HG03045 (cell line): ENCODE data around the gene MPG.

ENCODE experiments used
- ATAC-seq: cut with Tn5 transposase; IDR thresholded peaks from one replicate; pipeline ENCODE4 v1.9.1; 2021; ENCODE audit warnings: mild to moderate bottlenecking, moderate library complexity; ENCODE audit not compliant: unreplicated experiment

Gene MPG

DNA sequence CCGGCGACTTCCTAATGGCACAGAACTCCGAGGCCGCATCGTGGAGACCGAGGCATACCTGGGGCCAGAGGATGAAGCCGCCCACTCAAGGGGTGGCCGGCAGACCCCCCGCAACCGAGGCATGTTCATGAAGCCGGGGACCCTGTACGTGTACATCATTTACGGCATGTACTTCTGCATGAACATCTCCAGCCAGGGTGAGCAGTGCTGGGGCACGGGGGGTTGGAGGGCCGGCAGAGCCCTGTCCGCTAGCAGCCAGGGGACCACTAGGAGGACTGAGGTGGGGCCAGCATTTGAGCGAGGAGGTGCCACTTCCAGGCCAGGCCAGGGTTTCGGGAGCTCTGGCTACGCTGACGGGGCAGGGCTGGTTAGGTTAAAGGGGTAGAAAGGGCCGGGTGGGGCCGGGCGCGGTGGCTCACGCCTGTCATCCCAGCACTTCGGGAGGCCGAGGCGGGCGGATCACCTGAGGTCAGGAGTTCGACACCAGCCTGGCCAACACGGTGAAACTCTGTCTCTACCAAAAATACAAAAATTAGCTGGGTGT lies 5.1 kb downstream of the MPG start:
- no peak for ATAC-seq

DNA sequence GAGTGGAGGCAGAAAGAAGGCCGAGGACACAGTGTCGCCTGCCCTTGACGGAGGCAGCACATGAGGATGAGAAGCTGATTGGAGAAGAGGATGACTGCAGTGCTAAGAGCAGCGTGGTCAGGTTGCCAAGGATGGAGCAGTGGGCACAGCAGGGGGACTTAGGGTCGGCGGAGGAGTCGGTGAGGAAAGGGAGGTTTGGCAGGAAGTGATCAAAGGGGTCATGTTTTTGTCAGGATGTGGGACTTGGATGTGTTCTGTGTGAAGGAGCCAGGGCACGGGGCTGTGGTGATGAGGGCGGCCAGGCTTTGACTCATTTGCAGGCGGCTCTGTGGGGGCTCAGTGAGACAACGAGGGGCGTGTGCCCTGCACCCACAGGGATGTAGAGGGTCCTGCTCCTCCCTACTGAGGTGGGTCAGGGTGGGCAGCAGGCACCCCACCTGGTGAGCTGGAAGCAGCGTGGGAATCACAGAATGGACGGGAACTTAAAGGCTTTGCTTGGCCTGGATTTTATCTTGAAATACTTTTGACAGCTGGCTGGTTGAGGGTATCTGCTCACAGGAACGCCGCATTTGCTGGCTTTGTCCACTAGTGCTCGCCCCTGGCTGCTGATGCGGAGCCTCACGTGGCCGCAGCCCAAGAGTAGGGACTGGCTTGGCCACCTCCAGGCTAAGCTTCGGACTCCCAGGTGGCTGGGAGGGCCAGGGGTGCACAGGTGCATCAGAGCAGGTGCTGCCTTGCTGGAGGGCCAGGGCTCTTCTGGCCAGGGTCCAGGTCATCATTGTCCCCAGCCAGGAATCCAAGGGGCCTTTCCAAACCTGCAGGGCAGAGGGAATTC lies 6.0 kb downstream of the MPG start:
- ATAC-seq: no peak

DNA sequence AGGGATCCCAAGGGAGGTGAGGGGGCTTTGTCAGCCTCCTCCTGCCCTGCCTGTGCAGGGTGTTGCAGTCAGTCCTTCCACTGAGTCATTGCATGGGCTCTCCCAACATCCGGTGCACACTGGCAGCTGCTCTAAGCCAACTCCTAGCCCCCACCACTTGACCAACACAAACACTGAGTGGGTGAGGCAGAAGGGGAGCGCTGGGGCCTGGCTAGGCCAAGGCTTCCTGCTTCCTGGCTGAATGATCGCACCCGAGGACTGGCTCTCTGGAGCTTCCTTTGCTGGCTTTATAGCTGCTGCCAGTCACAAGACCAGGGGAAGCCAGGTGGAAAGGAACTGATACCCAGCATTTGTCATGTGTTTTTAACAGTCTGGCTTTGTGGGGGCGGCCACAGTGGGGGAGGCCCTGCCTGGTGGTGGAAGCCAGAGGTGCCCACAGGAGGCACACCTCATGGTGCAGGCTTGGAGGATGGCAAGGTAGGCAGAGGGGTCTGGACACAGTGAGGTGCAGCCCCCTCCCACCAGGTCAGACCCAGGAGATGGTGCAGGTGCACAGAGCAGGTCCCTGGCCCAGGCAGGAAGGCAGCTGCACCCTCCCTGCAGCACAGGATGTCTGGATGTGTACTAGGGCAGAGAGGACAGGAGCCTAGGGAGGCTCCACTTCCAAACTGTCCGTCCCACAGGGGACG lies 6.8 kb downstream of the MPG start:
- no peak for ATAC-seq

DNA sequence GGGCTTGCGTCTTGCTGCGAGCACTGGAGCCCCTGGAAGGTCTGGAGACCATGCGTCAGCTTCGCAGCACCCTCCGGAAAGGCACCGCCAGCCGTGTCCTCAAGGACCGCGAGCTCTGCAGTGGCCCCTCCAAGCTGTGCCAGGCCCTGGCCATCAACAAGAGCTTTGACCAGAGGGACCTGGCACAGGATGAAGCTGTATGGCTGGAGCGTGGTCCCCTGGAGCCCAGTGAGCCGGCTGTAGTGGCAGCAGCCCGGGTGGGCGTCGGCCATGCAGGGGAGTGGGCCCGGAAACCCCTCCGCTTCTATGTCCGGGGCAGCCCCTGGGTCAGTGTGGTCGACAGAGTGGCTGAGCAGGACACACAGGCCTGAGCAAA lies 7.4 kb downstream of the MPG start:
- ATAC-seq: no peak

DNA sequence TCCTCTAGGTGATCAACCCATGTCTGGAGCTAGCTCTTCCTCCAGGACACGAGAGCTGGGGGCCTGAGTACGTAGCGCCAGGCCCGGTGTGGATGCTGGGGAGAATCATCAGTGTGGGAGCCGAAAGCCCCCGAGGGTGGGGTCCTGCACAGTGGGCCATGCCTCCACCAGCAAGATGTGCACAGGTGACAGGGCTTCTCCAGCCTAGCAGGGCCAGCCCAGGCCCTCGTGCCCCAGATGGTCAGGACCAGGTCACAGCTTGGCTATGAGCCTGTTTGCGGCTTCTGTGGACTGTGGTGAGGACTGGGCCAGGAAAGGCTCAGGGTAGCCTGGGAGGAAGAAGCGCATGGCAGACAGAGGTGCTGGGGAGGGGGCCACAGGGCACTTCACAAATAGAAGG lies 7.8 kb downstream of the MPG start:
- ATAC-seq: no peak

DNA sequence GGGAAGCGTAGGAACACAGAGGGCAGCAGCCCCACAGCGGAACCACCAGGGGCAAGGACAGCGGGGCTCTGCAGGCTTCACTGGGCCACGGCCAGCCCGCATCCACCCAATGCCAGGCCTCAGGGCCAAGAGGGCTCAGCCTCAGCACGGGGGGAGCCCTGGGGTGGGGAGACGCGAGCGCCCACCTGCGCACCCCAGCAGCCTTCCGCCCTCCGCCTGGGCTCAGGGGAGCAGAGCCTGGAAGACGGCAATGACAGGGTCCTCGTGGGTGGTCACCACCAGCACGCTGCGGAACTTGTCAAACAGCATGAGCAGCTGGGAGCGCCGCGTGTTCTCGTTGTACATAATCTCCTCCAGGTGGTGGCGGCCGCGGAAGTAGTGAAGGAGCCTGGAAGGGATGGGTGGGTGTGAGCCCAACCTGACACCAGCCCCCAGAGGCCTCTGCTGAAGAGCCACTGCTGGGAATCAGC lies 8.5 kb downstream of the MPG start:
- no peak for ATAC-seq

DNA sequence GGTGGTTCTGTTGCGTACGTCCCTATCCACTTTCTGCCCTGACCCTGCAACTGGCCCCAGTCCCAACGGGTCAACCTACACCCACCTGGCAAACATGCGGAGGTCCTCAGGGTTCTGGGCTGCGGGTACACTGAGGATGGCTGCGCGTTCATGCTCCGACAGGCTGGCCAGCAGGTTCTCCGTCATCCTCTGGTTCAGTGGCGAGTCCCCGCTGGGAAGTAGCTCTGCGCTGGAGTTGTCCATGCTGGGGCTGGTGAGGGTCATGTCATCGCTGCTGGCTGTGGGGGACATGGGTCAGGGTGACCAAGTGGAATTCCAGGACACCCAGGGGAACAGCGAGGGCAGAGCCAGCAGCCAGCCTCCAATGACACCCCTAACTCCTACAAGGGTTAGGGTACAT lies 10.6 kb downstream of the MPG start:
- ATAC-seq: no peak

DNA sequence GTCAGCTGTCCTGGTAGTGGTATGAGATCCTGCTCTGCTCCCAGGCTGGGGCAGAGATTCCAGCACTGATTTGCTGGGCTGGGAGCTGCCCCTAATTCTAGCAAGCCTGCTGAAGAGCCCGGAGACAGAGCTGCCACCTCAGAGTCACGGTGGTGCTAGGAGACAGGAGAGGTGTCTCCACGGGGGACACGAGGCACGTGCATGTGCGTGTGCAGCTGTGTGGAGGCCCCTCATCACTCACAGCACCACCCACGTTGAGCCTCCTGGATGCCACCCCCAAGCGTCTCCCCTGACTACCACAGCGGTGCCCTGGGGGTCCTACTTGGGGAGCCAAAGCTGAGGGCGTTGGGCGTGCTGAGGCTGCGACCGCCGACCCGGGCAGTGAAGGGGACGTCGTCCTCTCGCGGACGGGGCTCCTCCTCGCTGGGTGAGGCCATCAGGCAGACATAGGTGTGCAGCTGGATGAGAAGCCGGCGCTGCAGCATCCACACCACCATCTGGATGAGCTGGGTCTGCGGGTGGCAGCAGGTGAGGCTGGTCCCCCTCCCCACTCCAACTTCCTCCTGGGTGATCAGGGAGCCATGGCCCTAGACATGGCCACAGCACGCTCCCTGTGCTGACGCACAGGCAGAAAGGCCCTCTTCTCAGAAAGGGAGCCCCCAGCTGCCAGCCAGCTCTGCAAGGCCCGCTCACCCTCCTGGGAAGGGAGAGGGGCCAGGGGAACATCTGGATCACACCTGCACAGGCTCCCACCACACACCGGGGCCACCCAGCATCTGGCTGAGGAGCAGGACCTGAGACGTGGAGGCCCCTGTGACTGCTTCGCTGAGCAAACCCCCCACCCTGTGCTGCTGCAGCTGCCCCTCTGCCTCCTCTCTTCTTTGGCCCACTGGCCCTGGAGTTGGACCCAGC lies 11.6 kb downstream of the MPG start:
- no peak for ATAC-seq

DNA sequence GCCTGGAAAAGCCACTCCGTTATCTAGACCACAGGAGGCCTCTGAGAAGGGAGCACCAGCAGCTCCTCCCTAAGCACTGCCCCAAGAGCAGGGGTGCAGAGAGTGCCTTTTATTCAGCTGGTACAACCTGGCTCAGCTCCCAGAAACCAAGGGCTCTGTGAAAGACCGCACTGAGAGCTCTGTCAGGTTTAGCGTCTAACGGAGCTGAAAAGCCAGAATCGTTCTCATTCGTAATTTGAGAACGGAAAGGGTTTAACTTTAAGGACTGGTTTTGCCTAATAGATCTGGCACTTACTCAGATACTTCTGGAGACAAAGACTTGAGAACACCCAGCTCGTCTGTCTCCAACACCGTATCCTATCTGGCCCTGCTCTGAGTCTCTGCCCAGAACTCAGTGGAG lies 13.5 kb downstream of the MPG start:
- ATAC-seq: no peak

DNA sequence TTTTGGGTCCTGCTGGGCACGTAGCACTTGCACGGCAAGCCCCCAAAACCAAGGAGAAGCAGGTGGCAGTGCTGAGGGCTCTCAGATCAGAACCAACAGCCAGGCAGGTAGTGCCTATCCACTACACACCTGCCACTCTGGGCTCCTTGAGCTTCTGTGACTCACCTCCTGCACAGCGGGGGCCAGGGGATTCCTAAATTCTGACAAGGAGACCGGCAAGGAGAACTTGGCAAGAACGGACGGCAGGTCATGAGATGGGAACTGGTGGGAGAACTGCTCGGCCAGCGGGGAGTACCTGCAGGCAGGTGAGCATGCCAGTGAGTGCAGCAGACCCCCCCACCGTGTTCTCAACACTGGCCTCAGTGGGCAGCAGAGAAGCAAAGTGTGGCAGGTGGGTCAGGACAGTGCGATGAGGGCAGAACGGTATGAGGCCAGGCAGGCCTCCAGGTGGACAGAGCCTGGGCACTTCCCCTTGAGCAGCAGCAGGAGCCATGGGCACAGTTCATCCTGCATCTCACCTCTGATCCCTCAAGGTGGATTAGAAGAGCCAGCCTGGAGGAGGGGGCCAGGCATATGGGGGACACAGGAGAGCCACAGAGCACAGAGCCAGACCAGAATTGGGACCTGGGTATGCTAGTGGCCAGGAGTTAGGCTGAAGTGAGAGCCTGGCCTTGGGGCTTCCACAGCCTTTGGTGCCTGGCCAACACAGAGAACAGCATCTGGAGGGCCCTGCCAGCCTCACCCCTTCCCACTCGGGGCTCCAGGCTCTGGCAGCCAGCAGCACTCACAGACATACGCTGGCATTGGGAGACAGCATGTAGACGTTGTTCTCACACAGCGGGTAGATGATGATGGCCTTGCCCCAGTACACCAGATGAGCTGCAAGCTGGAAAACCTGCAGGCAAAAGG lies 14.7 kb downstream of the MPG start:
- ATAC-seq: no peak

DNA sequence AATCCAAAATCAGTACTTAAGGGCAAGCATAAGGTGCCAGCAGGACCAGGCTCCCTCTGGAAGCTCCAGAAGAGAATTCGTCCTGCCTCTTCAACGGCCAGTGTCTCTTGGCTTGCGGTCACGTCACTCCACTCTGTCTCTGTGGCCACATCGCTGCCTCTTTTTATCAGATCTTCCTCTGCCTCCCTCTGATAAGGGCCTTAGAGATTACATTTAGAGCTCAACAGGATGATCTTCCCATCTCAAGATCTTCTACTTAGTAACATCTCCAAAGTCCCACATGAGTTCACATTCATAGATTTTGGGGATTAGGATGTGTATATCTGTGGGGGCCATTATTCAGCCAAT lies 16.9 kb downstream of the MPG start:
- ATAC-seq: no peak

DNA sequence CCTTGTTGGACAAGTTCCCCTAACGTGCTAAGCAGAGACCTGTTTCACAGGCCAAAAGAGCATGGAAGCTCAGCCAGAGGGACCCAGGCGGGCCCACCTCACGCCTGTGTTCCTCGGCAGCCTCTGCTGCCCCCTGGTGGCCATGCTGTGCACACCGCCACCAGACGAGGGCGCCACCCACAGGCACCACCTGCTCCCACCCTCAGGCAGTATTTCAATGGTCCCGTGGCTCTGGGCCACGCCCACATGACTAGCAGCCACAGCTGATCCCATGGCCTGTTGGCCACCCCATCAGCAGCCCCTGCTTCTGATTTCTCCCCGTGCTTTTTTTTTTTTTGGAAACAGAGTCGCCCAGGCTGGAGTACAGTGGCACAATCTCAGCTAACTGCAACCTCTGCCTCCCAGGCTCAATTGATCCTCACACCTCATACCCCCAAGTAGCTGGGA lies 18.9 kb downstream of the MPG start:
- peak; percentile 60 for ATAC-seq

DNA sequence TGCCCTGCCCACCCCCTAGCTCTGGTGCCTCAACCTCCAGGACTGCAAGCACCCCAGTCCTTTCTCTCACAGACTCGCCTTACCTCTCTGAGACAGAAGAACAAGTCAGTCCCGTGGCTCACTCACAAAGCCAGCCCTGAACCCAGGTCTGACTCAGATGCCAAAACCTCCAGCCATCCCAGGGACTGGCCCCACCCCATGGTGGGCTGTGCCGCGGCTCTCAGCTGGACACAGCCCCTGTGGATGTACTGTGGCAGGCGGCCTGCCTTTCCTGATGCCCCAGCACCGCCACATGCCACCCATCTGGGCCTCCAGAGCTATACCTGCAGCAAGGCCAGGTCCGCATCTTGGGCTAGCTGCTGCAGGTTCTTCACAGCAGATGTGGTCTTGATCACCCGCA lies 19.8 kb downstream of the MPG start:
- ATAC-seq: no peak

DNA sequence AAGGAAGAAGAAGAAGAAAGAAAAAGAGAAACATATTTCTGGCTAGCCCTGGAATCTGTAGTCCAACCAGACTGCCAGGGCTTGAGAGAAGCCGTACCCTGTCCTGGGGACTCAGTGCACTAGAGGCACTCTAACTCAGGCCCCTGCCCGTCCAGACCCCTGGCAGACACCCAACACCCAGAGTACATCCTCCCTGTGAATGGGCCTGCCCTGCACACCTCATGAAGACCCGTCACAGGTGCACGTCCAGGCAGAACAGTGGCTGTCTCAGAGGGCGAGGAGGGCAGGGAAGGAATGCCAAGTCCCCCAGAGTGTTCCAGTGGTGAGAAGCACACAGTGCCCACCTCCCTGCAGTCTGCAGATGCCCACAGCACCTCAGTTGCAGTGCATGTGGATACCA lies 23.0 kb downstream of the MPG start:
- no peak for ATAC-seq

DNA sequence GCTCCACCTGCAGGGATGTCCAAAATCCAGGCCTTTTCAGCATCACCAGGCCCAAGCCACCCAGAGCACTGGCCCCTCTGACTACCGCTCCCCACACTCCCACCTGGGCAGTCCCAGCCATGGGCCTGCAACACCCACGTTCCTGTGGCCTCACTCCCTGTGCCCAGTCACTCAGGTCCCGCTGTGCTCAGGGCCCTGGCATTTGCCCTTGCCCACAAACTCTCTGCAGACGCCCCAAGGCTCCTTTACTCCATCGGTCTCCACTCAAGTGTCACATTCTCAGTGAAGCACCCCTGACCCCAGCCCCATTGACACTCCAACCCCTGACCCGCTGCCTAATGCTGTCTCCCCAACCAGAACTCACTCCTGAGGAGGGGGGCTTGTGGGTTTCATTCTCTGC lies 23.6 kb downstream of the MPG start:
- no peak for ATAC-seq

DNA sequence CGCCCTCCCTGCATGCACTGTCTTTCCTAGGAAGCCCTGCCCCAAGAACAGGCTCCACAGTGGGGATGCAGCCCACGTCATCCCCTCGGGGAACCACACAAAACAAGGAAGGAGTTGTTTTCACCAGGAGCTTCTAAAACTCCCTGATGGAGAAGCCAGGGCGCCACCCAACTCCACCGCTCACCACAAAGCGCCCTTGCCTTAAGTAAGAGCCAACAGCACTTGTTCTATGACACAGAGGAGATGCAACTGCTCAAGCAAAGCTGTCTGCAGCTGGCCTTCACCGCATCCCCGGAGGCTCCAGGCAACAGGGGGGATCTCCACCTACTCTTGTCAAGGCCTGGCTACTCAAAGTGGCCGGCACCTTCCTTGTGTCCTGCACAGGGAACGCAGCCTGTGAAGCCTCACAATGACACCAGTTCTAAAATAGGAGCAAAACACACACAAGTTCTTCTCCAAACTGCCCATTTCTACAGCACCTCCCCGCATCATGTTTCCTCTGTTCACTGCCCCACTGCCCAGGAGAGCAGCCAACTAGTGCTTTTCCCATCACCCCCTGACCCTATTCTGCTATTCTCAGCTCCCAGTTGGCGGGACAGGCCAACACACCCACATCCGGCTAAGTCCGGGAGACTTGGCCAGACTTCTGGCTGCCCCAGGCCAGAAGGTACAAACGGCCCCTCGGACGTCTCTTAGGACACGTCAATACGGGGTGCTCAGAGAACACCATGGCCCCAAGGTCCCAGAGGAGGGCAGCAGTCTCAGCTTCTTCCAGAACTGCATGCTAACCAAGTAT lies 24.2 kb downstream of the MPG start:
- ATAC-seq: no peak

DNA sequence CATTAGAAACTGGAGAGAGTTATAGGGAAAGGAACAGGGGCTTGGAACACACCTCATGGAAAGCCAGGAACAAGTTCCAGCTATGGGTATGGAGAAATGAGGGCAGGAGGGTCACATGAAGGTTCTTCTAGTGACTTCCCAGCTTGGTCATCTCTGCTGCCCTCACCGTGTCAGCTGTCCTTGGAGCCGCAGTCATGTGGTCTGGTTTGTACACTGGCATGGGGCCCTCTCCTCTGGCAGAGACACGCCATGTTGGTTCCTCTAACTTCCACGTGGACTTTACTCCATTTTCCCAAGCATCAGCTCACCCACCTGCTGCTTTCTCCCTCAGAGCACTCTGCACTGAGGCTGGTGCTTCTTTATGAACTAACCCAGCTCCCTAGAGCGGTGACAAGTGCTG lies 26.3 kb downstream of the MPG start:
- no peak for ATAC-seq

DNA sequence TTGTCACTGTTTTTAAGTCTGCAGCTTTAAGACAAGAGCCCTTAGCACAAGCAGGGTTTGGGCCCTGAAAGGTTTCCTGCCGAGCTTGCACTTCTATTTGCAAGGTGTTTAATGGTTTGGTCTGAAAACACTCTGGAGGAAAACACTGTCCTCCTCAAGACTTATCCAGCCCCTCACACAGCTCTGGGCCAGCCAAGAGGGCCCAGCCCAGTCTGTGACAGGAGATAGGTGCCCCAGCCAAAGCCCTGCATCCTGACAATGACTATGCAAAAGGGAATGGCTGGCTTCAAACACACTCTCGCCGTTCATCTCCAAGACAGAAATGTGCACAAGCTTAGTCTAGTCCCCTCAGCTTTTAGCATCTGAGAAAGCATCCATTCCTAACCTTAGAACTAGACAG lies 26.9 kb downstream of the MPG start:
- ATAC-seq: no peak

DNA sequence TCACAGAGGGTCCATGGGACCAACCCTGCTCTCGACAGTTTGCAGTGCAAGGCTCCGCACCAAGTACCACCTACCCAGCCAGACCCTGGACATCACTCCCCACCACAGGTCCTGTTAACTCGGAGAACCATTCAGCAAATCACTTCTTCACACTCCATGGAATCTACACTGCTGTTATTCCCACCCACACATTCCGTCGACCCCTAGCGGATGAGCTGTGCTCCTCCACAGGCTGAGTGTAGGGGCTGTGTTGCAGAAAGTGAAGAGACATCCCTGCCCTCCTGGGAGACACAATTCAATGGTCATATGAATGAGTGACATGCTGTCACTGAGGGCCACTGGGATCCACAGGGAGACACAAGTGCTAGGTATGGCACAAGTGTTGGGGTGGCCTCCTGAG lies 27.5 kb downstream of the MPG start:
- no peak for ATAC-seq
